ENCODE data around the gene LRRC59. TPM values are rescaled to one million over a fixed set of nuclear protein-coding genes. Genes with fewer than 3 reads are reported as not detected.
A peak's percentile ranks its signal among the peaks of the same experiment; 100 is the strongest.
"Not testable (repeated sequence)": the region's sequence is repeated elsewhere in the genome, so short reads cannot be mapped to it uniquely, and the experiment has no call there.

LRRC59 gene
- total RNA-seq, 1 donor: 181 TPM

GRCh38 chr17:50428831-50429424, 31.6 kb upstream of the LRRC59 start:
- peak; percentile 19 for DNase-seq (ENCODE audit: low read depth)
- no peak for TF ChIP-seq CTCF (IDR thresholded peaks at IDR 0.05; ENCODE audit: insufficient read depth, low read depth, low read length)
- H3K4me3 ChIP-seq (ENCODE audit: low read depth, low read length): no peak overlapping the region

- not testable (repeated sequence) for DNase-seq (ENCODE audit: low read depth)
Measured at GRCh38 chr17:50428126-50428525, 30.8 kb upstream of the LRRC59 start.

GRCh38 chr17:50426814-50427787, 29.8 kb upstream of the LRRC59 start:
- peak; percentile 9 for TF ChIP-seq CTCF (IDR thresholded peaks at IDR 0.05; ENCODE audit: insufficient read depth, low read depth, low read length)
- peak; percentile 33 for DNase-seq (ENCODE audit: low read depth)
- H3K4me3 ChIP-seq (ENCODE audit: low read depth, low read length): peak overlapping the region; percentile 73

More at GRCh38 chr17:50428126-50428525, 30.8 kb upstream of the LRRC59 start:
- not testable (repeated sequence) for H3K4me3 ChIP-seq (ENCODE audit: low read depth, low read length)

- no peak for TF ChIP-seq CTCF (IDR thresholded peaks at IDR 0.05; ENCODE audit: insufficient read depth, low read depth, low read length)
- DNase-seq (ENCODE audit: low read depth): no peak
- peak overlapping the region; percentile 73 for H3K4me3 ChIP-seq (ENCODE audit: low read depth, low read length)
Measured at GRCh38 chr17:50426472-50426782, 29.1 kb upstream of the LRRC59 start.

- no peak for TF ChIP-seq CTCF (IDR thresholded peaks at IDR 0.05; ENCODE audit: insufficient read depth, low read depth, low read length)
- peak; percentile 56 for DNase-seq (ENCODE audit: low read depth)
- H3K4me3 ChIP-seq (ENCODE audit: low read depth, low read length): peak within 1 kb of the TSS; percentile 73
Measured at GRCh38 chr17:50425682-50426471, 28.6 kb upstream of the LRRC59 start, which contains the start of gene ACSF2. Gene ACSF2 (plus strand): TSS chr17:50426218. CDS start chr17:50426262, 44 bp downstream.

- no peak for TF ChIP-seq CTCF (IDR thresholded peaks at IDR 0.05; ENCODE audit: insufficient read depth, low read depth, low read length)
- no peak for DNase-seq (ENCODE audit: low read depth)
- H3K4me3 ChIP-seq (ENCODE audit: low read depth, low read length): peak overlapping the region; percentile 73
Measured at GRCh38 chr17:50424996-50425681, 27.8 kb upstream of the LRRC59 start.

Data from fibroblast of villous mesenchyme (primary cell).